Myocyte (in vitro differentiated cells): ENCODE measurements around the gene TBC1D22B. TPM values are rescaled to one million over a fixed set of nuclear protein-coding genes. Genes with fewer than 3 reads are reported as not detected.

Experiments
- DNase-seq: peaks from one replicate; pipeline ENCODE4 v3.0.0-alpha.2; 2012; ENCODE audit warnings: low read depth
- polyA plus RNA-seq: library from polyadenylated mRNA; unstranded; fragments of >200 nt; gene quantifications from one replicate; pipeline ENCODE4 v1.2.1, GENCODE V29; 2012; ENCODE audit warnings: missing spikeins
- total RNA-seq: library from RNA; depleted of rRNA; stranded (reverse); fragments of >200 nt; gene quantifications from 2 replicates; pipeline ENCODE4 v1.2.3, GENCODE V29; 2014

The TBC1D22B gene
- 8.4 and 9.8 TPM in 2 replicates for total RNA-seq
- 10.6 TPM for polyA plus RNA-seq

- peak; percentile 95 for DNase-seq
Measured at GRCh38 chr6:37257634-37258404, at the start of gene TBC1D22B, which contains the start of gene TMEM217. Gene TBC1D22B, plus strand, starts transcription at chr6:37257772. Its CDS starts 146 bp downstream, at chr6:37257918. Gene TMEM217, minus strand, starts transcription at chr6:37258144. Its CDS starts 39,114 bp downstream, at chr6:37219030.

- peak; percentile 87 for DNase-seq
Measured at GRCh38 chr6:37207903-37208456, 49.6 kb upstream of the TBC1D22B start.

GRCh38 chr6:37208793-37209192, 48.8 kb upstream of the TBC1D22B start:
- DNase-seq = no peak

- DNase-seq = no peak
Measured at GRCh38 chr6:37209461-37210205, 47.9 kb upstream of the TBC1D22B start.

GRCh38 chr6:37210313-37210968, 47.1 kb upstream of the TBC1D22B start:
- DNase-seq = peak; percentile 89

- DNase-seq = no peak
Measured at GRCh38 chr6:37212268-37212667, 45.3 kb upstream of the TBC1D22B start.

- no peak for DNase-seq
Measured at GRCh38 chr6:37218061-37218460, 39.5 kb upstream of the TBC1D22B start.

GRCh38 chr6:37218511-37218910, 39.1 kb upstream of the TBC1D22B start:
- no peak for DNase-seq

- no peak for DNase-seq
Measured at GRCh38 chr6:37221585-37222124, 35.9 kb upstream of the TBC1D22B start.

GRCh38 chr6:37222125-37222967, 35.2 kb upstream of the TBC1D22B start:
- DNase-seq = peak; percentile 89

- no peak for DNase-seq
Measured at GRCh38 chr6:37222992-37223391, 34.6 kb upstream of the TBC1D22B start.

- DNase-seq = no peak
Measured at GRCh38 chr6:37225350-37226169, 32.0 kb upstream of the TBC1D22B start.

GRCh38 chr6:37230104-37230503, 27.5 kb upstream of the TBC1D22B start:
- no peak for DNase-seq

GRCh38 chr6:37232430-37233017, 25.0 kb upstream of the TBC1D22B start:
- DNase-seq = no peak

GRCh38 chr6:37233541-37233940, 24.0 kb upstream of the TBC1D22B start:
- no peak for DNase-seq

GRCh38 chr6:37236921-37237320, 20.7 kb upstream of the TBC1D22B start:
- no peak for DNase-seq

GRCh38 chr6:37237789-37238188, 19.8 kb upstream of the TBC1D22B start:
- no peak for DNase-seq

- no peak for DNase-seq
Measured at GRCh38 chr6:37238381-37238780, 19.2 kb upstream of the TBC1D22B start.

GRCh38 chr6:37239526-37239925, 18.0 kb upstream of the TBC1D22B start:
- DNase-seq = no peak
